Liver (tissue), 9 donors: Measurements from ENCODE around the gene DZIP1L. TPM values are rescaled to one million over a fixed set of nuclear protein-coding genes. Genes with fewer than 3 reads are reported as not detected.

ENCODE experiments used
- DNase-seq: peaks from one replicate; pipeline ENCODE4 v3.0.0-alpha.2; 2017; ENCODE audit warnings: low spot score
- H3K27ac ChIP-seq, 2 donors: one replicate each; pipeline ENCODE4 v1.7.0; 2013; ENCODE audit warnings: inconsistent platforms in 2 of 2, low read length in 2 of 2, control low read depth in 1 of 2, low read depth in 1 of 2, mild to moderate bottlenecking in 1 of 2
- H3K27me3 ChIP-seq, 4 donors: one replicate each; pipeline versions ENCODE4 v1.6.1 to v1.7.0; 2013; ENCODE audit warnings: low read length in 3 of 4, inconsistent platforms in 1 of 4, mild to moderate bottlenecking in 1 of 4, moderate library complexity in 1 of 4; ENCODE audit not compliant: control insufficient read depth in 4 of 4, insufficient read depth in 4 of 4
- H3K36me3 ChIP-seq, 4 donors: one replicate each; pipeline versions ENCODE4 v1.6.1 to v1.7.0; 2013; ENCODE audit warnings: low read length in 3 of 4, mild to moderate bottlenecking in 3 of 4, low read depth in 1 of 4, moderate library complexity in 1 of 4; ENCODE audit not compliant: control insufficient read depth in 4 of 4, insufficient read depth in 3 of 4
- H3K4me1 ChIP-seq, 4 donors: one replicate each; pipeline versions ENCODE4 v1.6.1 to v1.7.0; 2013; ENCODE audit warnings: low read length in 3 of 4, mild to moderate bottlenecking in 3 of 4, moderate library complexity in 1 of 4; ENCODE audit not compliant: control insufficient read depth in 4 of 4, insufficient read depth in 4 of 4
- H3K4me3 ChIP-seq, 3 donors: one replicate each; pipeline versions ENCODE4 v1.6.1 to v1.7.0; 2013; ENCODE audit warnings: low read length in 3 of 3, control low read depth in 1 of 3, low read depth in 1 of 3, mild to moderate bottlenecking in 1 of 3
- H3K9ac ChIP-seq, 2 donors: one replicate each; pipeline ENCODE4 v1.7.0; 2013; ENCODE audit warnings: low read length in 2 of 2, mild to moderate bottlenecking in 2 of 2, moderate library complexity in 2 of 2, control low read depth in 1 of 2, low read depth in 1 of 2
- H3K9me3 ChIP-seq, 4 donors: one replicate each; pipeline versions ENCODE4 v1.6.1 to v1.7.0; 2013; ENCODE audit warnings: low read length in 3 of 4; ENCODE audit not compliant: control insufficient read depth in 4 of 4
- ATF3 ChIP-seq: IDR thresholded peaks from 2 replicates; pipeline ENCODE4 v1.6.1; 2016; ENCODE audit warnings: antibody characterized with exemption
- CTCF ChIP-seq: fragments of 150-350 bp; IDR thresholded peaks from 2 replicates; pipeline ENCODE4 v1.5.1; 2017; ENCODE audit warnings: improper control_type of control experiment, low read depth, low read length; ENCODE audit not compliant: missing input control
- EGR1 ChIP-seq, 2 donors: IDR thresholded peaks; 2 replicates each; pipeline ENCODE4 v1.6.1; 2016 to 2018; ENCODE audit warnings: antibody characterized with exemption in 2 of 2, low read depth in 2 of 2
- FOXA1 ChIP-seq: IDR thresholded peaks from 2 replicates; pipeline ENCODE4 v1.6.1; 2016; ENCODE audit warnings: antibody characterized with exemption
- FOXA2 ChIP-seq: IDR thresholded peaks from 2 replicates; pipeline ENCODE4 v1.6.1; 2016; ENCODE audit warnings: antibody characterized with exemption
- GABPA ChIP-seq, 2 donors: IDR thresholded peaks in 1 of 2; conservative IDR thresholded peaks in 1 of 2; 2 replicates each; pipeline ENCODE4 v1.6.1; 2016; ENCODE audit warnings: antibody characterized with exemption in 2 of 2, mild to moderate bottlenecking in 1 of 2, moderate library complexity in 1 of 2
- HNF4A ChIP-seq, 2 donors: conservative IDR thresholded peaks; 2 replicates each; pipeline ENCODE4 v1.6.1; 2016; ENCODE audit warnings: antibody characterized with exemption in 2 of 2, mild to moderate bottlenecking in 2 of 2
- HNF4G ChIP-seq: IDR thresholded peaks from 2 replicates; pipeline ENCODE4 v1.6.1; 2016; ENCODE audit warnings: antibody characterized with exemption
- JUND ChIP-seq, 2 donors: IDR thresholded peaks; 2 replicates each; pipeline ENCODE4 v1.6.1; 2016; ENCODE audit warnings: antibody characterized with exemption in 2 of 2
- MAX ChIP-seq: IDR thresholded peaks from 2 replicates; pipeline ENCODE4 v1.6.1; 2016; ENCODE audit warnings: antibody characterized with exemption
- NR2F2 ChIP-seq: IDR thresholded peaks from 2 replicates; pipeline ENCODE4 v1.6.1; 2016; ENCODE audit warnings: antibody characterized with exemption
- RAD21 ChIP-seq, 2 donors: IDR thresholded peaks; 2 replicates each; pipeline ENCODE4 v1.6.1; 2016; ENCODE audit warnings: antibody characterized with exemption in 2 of 2, mild to moderate bottlenecking in 2 of 2
- REST ChIP-seq: IDR thresholded peaks from 2 replicates; pipeline ENCODE4 v1.6.1; 2016; ENCODE audit warnings: antibody characterized with exemption, mild to moderate bottlenecking
- RXRA ChIP-seq, 2 donors: IDR thresholded peaks; 2 replicates each; pipeline ENCODE4 v1.6.1; 2017 to 2018; ENCODE audit warnings: antibody characterized with exemption in 2 of 2, mild to moderate bottlenecking in 1 of 2
- SP1 ChIP-seq: IDR thresholded peaks from 2 replicates; pipeline ENCODE4 v1.6.1; 2018; ENCODE audit warnings: antibody characterized with exemption, mild to moderate bottlenecking
- TAF1 ChIP-seq: conservative IDR thresholded peaks from 2 replicates; pipeline ENCODE4 v1.6.1; 2016; ENCODE audit warnings: antibody characterized with exemption, mild to moderate bottlenecking
- YY1 ChIP-seq: IDR thresholded peaks from 2 replicates; pipeline ENCODE4 v1.6.1; 2016; ENCODE audit warnings: antibody characterized with exemption, mild to moderate bottlenecking
- ZBTB33 ChIP-seq: IDR thresholded peaks from 2 replicates; pipeline ENCODE4 v1.6.1; 2016; ENCODE audit warnings: antibody characterized with exemption
- WGBS: extraction: QIAGEN DNeasy Blood & Tissue Kit; methylation state at CpG from one replicate; pipeline ENCODE4 v1.1.7; 2013; 5-methylcytosine and 5-hydroxymethylcytosine counted together
- polyA plus RNA-seq, 2 donors: library from polyadenylated mRNA; stranded (reverse) in 1 of 2; unstranded in 1 of 2; fragments of 200-250 nt in 1 of 2; fragments of >200 nt in 1 of 2; fragmentation: Nextera tagmentation in 1 of 2; extraction: Ambion mirVana in 1 of 2; gene quantifications; one replicate each; pipeline versions ENCODE4 v1.2.1 to v1.2.3, GENCODE V29; 2013 to 2015
- total RNA-seq, 2 donors: library from RNA; depleted of rRNA; stranded (reverse); fragments of >200 nt; gene quantifications; one replicate each; pipeline ENCODE4 v1.2.3, GENCODE V29; 2014
- donor health status: healthy.
- donor health status: healthy.
- donor health status: healthy.
- donor health status: healthy.
- donor health status: healthy.

The DZIP1L gene
- total and polyA plus RNA-seq, 4 donors: 0.62 to 5.9 (median 1.3) TPM

- Histone ChIP-seq H3K27me3 (no peaks in the 10 kb centered on the region), H3K4me3 (no peak overlapping the region), H3K27ac (no peak overlapping the region), H3K36me3 (no peaks in the 10 kb centered on the region), H3K9ac (no peak overlapping the region), H3K4me1 (no peaks in the 10 kb centered on the region), H3K9me3 (no peaks in the 10 kb centered on the region)
- no peak for TF ChIP-seq YY1
- no peak for TF ChIP-seq SP1
- TF ChIP-seq RXRA (IDR thresholded peaks at IDR 0.05): no peak
- TF ChIP-seq FOXA2: no peak
- DNase-seq: no peak
These were observed 89.9 kb downstream of the DZIP1L start for GRCh38 chr3:138025553-138025952.

GRCh38 chr3:138023754-138024153, 91.7 kb downstream of the DZIP1L start:
- Histone ChIP-seq H3K36me3 (no peaks in the 10 kb centered on the region), H3K4me3 (no peak overlapping the region), H3K27ac (no peak overlapping the region), H3K27me3 (no peaks in the 10 kb centered on the region), H3K9me3 (no peaks in the 10 kb centered on the region), H3K9ac (no peak overlapping the region), H3K4me1 (no peaks in the 10 kb centered on the region)
- TF ChIP-seq CTCF (no peak), GABPA (IDR thresholded peaks at IDR 0.05 in 1 of 2, conservative IDR thresholded peaks at IDR 0.05 in 1 of 2) (no peak), YY1 (no peak), HNF4G (no peak), SP1 (no peak), ZBTB33 (no peak), TAF1 (no peak), RAD21 (IDR thresholded peaks at IDR 0.05) (no peak), NR2F2 (no peak), JUND (IDR thresholded peaks at IDR 0.05) (no peak), EGR1 (IDR thresholded peaks at IDR 0.05; ENCODE audit: low read depth in 2 of 2) (no peak), REST (no peak), ATF3 (no peak), RXRA (IDR thresholded peaks at IDR 0.05) (no peak), HNF4A (conservative IDR thresholded peaks at IDR 0.05) (no peak), FOXA1 (no peak), MAX (no peak), FOXA2 (no peak)
- no peak for DNase-seq
- WGBS: 69% methylated on average over 4 of the region's 4 CpGs
